T-cell (primary cell): ENCODE measurements around the gene HSPA4. TPM values are rescaled to one million over a fixed set of nuclear protein-coding genes. Genes with fewer than 3 reads are reported as not detected.
A peak's percentile ranks its signal among the peaks of the same experiment; 100 is the strongest.
"Not testable (repeated sequence)": the region's sequence is repeated elsewhere in the genome, so short reads cannot be mapped to it uniquely, and the experiment has no call there.

ENCODE experiments used
- ATAC-seq, 4 experiments: fragments of 200-7000 bp in 3 of 4; fragments of 150-1000 bp in 1 of 4; cut with Tn5 transposase; replicated peaks in 1 of 4; 1 replicate in 3 of 4; 2 replicates in 1 of 4; pipeline ENCODE4 v1.10.0; 2021; ENCODE audit warnings: moderate library complexity in 3 of 4, mild to moderate bottlenecking in 2 of 4, moderate number of reproducible peaks in 1 of 4
- CTCF ChIA-PET, 2 donors: fragments of 300-600 bp; sonication (Branson Sonifier 250); formaldehyde crosslinking; loops; one replicate each; lab custom pipeline; 2022; ENCODE audit warnings: antibody characterized with exemption in 2 of 2; lab: Charles Lee
- POLR2A ChIA-PET, 2 donors: fragments of 300-600 bp; sonication (Branson Sonifier 250); formaldehyde crosslinking; loops; one replicate each; lab custom pipeline; 2022; ENCODE audit warnings: antibody characterized with exemption in 2 of 2; lab: Charles Lee
- DNase-seq, 35 experiments: peaks; one replicate each; pipeline versions ENCODE4 v3.0.0 to v3.0.0-alpha.2; 2013 to 2023
- H3K27ac ChIP-seq: one replicate; pipeline ENCODE4 v1.5.1; 2013; ENCODE audit warnings: low read length
- H3K27me3 ChIP-seq, 2 experiments: replicated peaks in 1 of 2; 1 replicate in 1 of 2; 2 replicates in 1 of 2; pipeline versions ENCODE4 v1.6.1 to v1.7.0; 2013; ENCODE audit warnings: low read length in 1 of 2, mixed read lengths in 1 of 2; ENCODE audit not compliant: control insufficient read depth in 2 of 2, insufficient read depth in 2 of 2; ENCODE audit errors: extremely low read depth in 1 of 2
- H3K36me3 ChIP-seq, 2 donors: 1 replicate in 1 of 2; 2 replicates in 1 of 2; pipeline versions ENCODE4 v1.6.1 to v1.7.0; 2013; ENCODE audit warnings: low read length in 1 of 2; ENCODE audit not compliant: control insufficient read depth in 2 of 2, insufficient read depth in 1 of 2; ENCODE audit errors: extremely low read depth in 1 of 2
- H3K4me1 ChIP-seq, 2 experiments: 1 replicate in 1 of 2; 2 replicates in 1 of 2; pipeline versions ENCODE4 v1.6.1 to v1.7.0; 2013; ENCODE audit warnings: low read length in 2 of 2, mixed read lengths in 1 of 2; ENCODE audit not compliant: insufficient read depth in 2 of 2, control insufficient read depth in 1 of 2; ENCODE audit errors: extremely low read depth in 1 of 2
- H3K4me3 ChIP-seq, 2 donors: 1 replicate in 1 of 2; 2 replicates in 1 of 2; pipeline versions ENCODE4 v1.5.1 to v1.7.0; 2013; ENCODE audit warnings: mild to moderate bottlenecking in 2 of 2, low read length in 1 of 2, moderate library complexity in 1 of 2; ENCODE audit not compliant: control insufficient read depth in 1 of 2; ENCODE audit errors: extremely low read depth in 1 of 2
- H3K9me3 ChIP-seq: 2 replicates; pipeline ENCODE4 v1.7.0; 2013
- H3K27ac Mint-ChIP-seq, 2 donors: one replicate each; pipeline ENCODE4 v1.8.0; 2020 to 2021; ENCODE audit warnings: mild to moderate bottlenecking in 2 of 2, mixed read lengths in 2 of 2
- H3K27me3 Mint-ChIP-seq, 2 donors: one replicate each; pipeline ENCODE4 v1.8.0; 2021 to 2022; ENCODE audit warnings: mixed read lengths in 2 of 2
- H3K36me3 Mint-ChIP-seq: one replicate; pipeline ENCODE4 v1.8.0; 2021; ENCODE audit warnings: mixed read lengths
- H3K4me1 Mint-ChIP-seq, 3 donors: one replicate each; pipeline ENCODE4 v1.8.0; 2020 to 2022; ENCODE audit warnings: mixed read lengths in 3 of 3, mild to moderate bottlenecking in 1 of 3
- H3K4me3 Mint-ChIP-seq, 3 donors: one replicate each; pipeline ENCODE4 v1.8.0; 2020 to 2022; ENCODE audit warnings: mild to moderate bottlenecking in 3 of 3, mixed read lengths in 3 of 3, moderate library complexity in 3 of 3
- H3K9me3 Mint-ChIP-seq, 3 donors: one replicate each; pipeline ENCODE4 v1.8.0; 2020 to 2022; ENCODE audit warnings: mixed read lengths in 3 of 3
- WGBS: methylation state at CpG from one replicate; pipeline ENCODE4 v1.1.5; 2013; ENCODE audit warnings: missing lambda C conversion rate; ENCODE audit not compliant: insufficient coverage; 5-methylcytosine and 5-hydroxymethylcytosine counted together
- total RNA-seq, 35 experiments: library from RNA in 6 of 35; stranded (reverse) in 6 of 35; fragments of 120-200 nt in 1 of 35; gene quantifications; one replicate each; pipeline versions ENCODE4 v1.2.1 to v1.2.4 and lab custom pipeline; 2013 to 2026

Gene HSPA4
- total RNA-seq (10 to 100 TPM; 47.0 to 55.3 (median 48.1) TPM), total RNA-seq (lab: John Stamatoyannopoulos, UW) (69.8 to 590 (median 123) reads per million in 29 experiments)
- 70.0 TPM for total RNA-seq (2013)

GRCh38 chr5:133051542-133052316 lies at the start of gene HSPA4:
Gene HSPA4, plus strand, starts transcription at chr5:133052013. Its CDS starts 238 bp downstream, at chr5:133052251.
- H3K27me3 Mint-ChIP-seq: no peaks in the 10 kb centered on the region
- H3K9me3 Mint-ChIP-seq: no peaks in the 10 kb centered on the region
- Histone ChIP-seq H3K36me3 (no peaks in the 10 kb centered on the region), H3K4me1 (peaks cover 20 to 44% of the 10 kb centered on the region in 2 experiments), H3K27me3 (peaks cover 0 to 3% of the 10 kb centered on the region in 2 experiments), H3K9me3 (no peaks in the 10 kb centered on the region), H3K27ac (peak within 1 kb of the TSS; percentile 100), H3K4me3 (peak within 1 kb of the TSS; percentile 79 to 89)
- H3K27ac Mint-ChIP-seq: peak within 1 kb of the TSS; percentile 98 to 100
- ChIA-PET CTCF (interaction anchor here (0.5 to 0.7 kb wide), 2 partner anchors 62 to 1398 kb away, joined by 3 read pairs; no protein-coding TSS in a partner anchor), POLR2A (interaction anchor here (0.6 to 1.7 kb wide), 13 partner anchors 15 to 1230 kb away, joined by 3 to 12 read pairs (median 4); partner anchors contain the start of genes AFF4 (in 1 of the 2), PPP2CA (in 1 of the 2) and ZCCHC10 (in 1 of the 2))
- peaks cover 58 to 63% (median 61%) of the 10 kb centered on the region in 3 donors for H3K4me1 Mint-ChIP-seq
- peak within 1 kb of the TSS; percentile 95 to 97 (median 96) for H3K4me3 Mint-ChIP-seq
- DNase-seq (peak; percentile 92 to 100 (median 97)), ATAC-seq (peak; percentile 87 to 89 (median 88))
- WGBS: under 1% methylated on average over 68 of the region's 68 CpGs
- no peaks in the 10 kb centered on the region for H3K36me3 Mint-ChIP-seq

GRCh38 chr5:133006653-133007052 lies 45.2 kb upstream of the HSPA4 start:
- no peak for ATAC-seq
- ChIA-PET CTCF (no interaction called here), POLR2A (no interaction called here)

DNA sequence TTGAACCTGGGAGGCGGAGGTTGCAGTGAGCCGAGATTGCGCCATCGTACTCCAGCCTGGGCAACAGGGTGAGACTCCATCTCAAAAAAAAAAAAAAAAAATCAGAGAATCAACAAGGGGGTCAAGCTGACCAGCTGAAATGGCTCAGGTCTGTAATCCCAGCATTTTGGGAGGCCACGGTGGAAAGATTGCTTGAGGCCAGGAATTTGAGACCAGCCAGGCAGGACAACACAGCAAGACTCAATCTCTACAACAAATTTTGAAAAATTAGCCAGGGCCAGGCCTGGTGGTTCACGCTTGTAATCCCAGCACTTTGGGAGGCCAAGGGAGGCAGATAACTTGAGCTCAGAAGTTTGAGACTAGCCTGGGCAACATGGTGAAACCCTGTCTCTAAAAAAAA lies 43.4 kb upstream of the HSPA4 start:
- H3K27me3 Mint-ChIP-seq, ATAC-seq, H3K27me3 ChIP-seq, H3K9me3 Mint-ChIP-seq, H3K4me3 ChIP-seq, H3K27ac ChIP-seq, H3K4me3 Mint-ChIP-seq, DNase-seq, CTCF ChIA-PET, H3K27ac Mint-ChIP-seq, H3K9me3 ChIP-seq, H3K4me1 ChIP-seq, H3K4me1 Mint-ChIP-seq: not testable (repeated sequence)
- H3K36me3 ChIP-seq: peaks cover 0 to 17% of the 10 kb centered on the region in 2 donors
- H3K36me3 Mint-ChIP-seq: peaks cover 17% of the 10 kb centered on the region
- POLR2A ChIA-PET: interaction anchor here (0.7 kb wide), 2 partner anchors 10 to 118 kb away, joined by 4 to 6 read pairs; no protein-coding TSS in a partner anchor
- WGBS: 75% methylated on average over 4 of the region's 6 CpGs

More at GRCh38 chr5:133006653-133007052, 45.2 kb upstream of the HSPA4 start:
- Mint-ChIP-seq H3K36me3 (peaks cover 23% of the 10 kb centered on the region), H3K9me3 (no peaks in the 10 kb centered on the region), H3K27me3 (no peaks in the 10 kb centered on the region), H3K4me3 (no peak overlapping the region), H3K27ac (no peak overlapping the region), H3K4me1 (peaks cover 0 to 3% (median 0%) of the 10 kb centered on the region in 3 donors)
- Histone ChIP-seq H3K27me3 (no peaks in the 10 kb centered on the region), H3K4me1 (no peaks in the 10 kb centered on the region), H3K4me3 (no peak overlapping the region), H3K9me3 (no peaks in the 10 kb centered on the region), H3K27ac (no peak overlapping the region), H3K36me3 (peaks cover 0 to 26% of the 10 kb centered on the region in 2 donors)
- DNase-seq: no peak
- whole genome bisulfite sequencing: no CpG with 5 or more reads among the region's 1 CpG

DNA sequence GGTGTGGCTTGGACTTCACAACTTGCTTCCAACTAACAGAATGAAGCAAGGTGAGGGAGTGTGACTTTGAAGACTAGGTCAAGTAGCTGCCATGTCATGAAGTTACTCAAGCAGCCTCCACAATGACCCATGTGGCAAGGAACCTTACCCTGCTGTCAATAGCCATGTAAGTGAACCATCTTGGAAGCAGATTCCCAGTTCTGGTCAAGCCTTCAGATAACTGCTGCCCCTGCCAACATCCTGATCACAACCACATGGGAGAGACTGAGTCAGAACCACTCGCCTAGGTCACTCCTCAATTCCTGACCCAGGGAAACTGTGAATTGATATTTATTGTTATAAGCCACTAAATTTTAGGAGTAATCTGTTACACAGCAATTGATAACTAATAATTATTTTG lies 36.3 kb upstream of the HSPA4 start:
- ChIA-PET POLR2A (interaction anchor here (0.6 to 1.0 kb wide), 2 partner anchors 10 to 202 kb away, joined by 3 read pairs; no protein-coding TSS in a partner anchor), CTCF (interaction anchor here in 1 of 2 donors (0.5 kb wide), 1 partner anchor 1560 kb away, joined by 3 read pairs; no protein-coding TSS in a partner anchor)
- Mint-ChIP-seq H3K9me3 (no peaks in the 10 kb centered on the region), H3K4me1 (peaks cover 0 to 8% (median 7%) of the 10 kb centered on the region in 3 donors), H3K4me3 (no peak overlapping the region), H3K36me3 (peaks cover 28% of the 10 kb centered on the region), H3K27ac (no peak overlapping the region), H3K27me3 (no peaks in the 10 kb centered on the region)
- Histone ChIP-seq H3K36me3 (peaks cover 15 to 38% of the 10 kb centered on the region in 2 donors), H3K9me3 (no peaks in the 10 kb centered on the region), H3K27ac (no peak overlapping the region), H3K4me1 (no peaks in the 10 kb centered on the region), H3K4me3 (no peak overlapping the region), H3K27me3 (no peaks in the 10 kb centered on the region)
- ATAC-seq: no peak
- DNase-seq: no peak
- WGBS: no CpG with 5 or more reads among the region's 1 CpG

DNA sequence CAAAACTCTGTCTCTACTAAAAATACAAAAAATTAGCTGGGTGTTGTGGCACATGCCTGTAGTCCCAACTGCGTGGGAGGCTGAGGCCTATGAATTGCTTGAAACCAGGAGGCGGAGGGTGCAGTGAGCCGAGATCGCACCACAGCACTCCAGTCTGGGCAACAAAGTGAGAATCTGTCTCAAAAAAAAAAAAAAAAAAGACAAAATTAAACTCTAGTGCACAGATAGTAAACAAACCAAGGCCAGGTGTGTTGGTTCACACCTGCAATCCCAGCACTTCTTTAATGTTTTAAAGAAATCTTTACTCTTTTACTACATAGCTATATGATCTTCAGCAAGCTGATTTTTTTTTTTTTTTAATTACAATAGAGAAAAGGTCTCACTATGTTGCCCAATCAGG lies 33.8 kb upstream of the HSPA4 start:
- 83% methylated on average over 4 of the region's 4 CpGs for whole genome bisulfite sequencing
- no peaks in the 10 kb centered on the region for H3K27me3 Mint-ChIP-seq
- CTCF ChIA-PET: interaction anchor here in 1 of 2 donors (0.9 kb wide), 1 partner anchor 12 kb away, joined by 3 read pairs; no protein-coding TSS in a partner anchor
- peaks cover 31% of the 10 kb centered on the region for H3K36me3 Mint-ChIP-seq
- Histone ChIP-seq H3K9me3 (no peaks in the 10 kb centered on the region), H3K27me3 (no peaks in the 10 kb centered on the region), H3K27ac (no peak overlapping the region), H3K4me3 (no peak overlapping the region), H3K36me3 (peaks cover 15 to 39% of the 10 kb centered on the region in 2 donors), H3K4me1 (no peaks in the 10 kb centered on the region)
- no peaks in the 10 kb centered on the region for H3K9me3 Mint-ChIP-seq
- DNase-seq (no peak), ATAC-seq (no peak)
- POLR2A ChIA-PET: interaction anchor here (0.5 to 0.6 kb wide), 2 partner anchors 10 to 1015 kb away, joined by 3 to 6 read pairs; no protein-coding TSS in a partner anchor
- H3K4me1 Mint-ChIP-seq: peaks cover 2 to 13% (median 7%) of the 10 kb centered on the region in 3 donors
- no peak overlapping the region for H3K4me3 Mint-ChIP-seq
- H3K27ac Mint-ChIP-seq: no peak overlapping the region

DNA sequence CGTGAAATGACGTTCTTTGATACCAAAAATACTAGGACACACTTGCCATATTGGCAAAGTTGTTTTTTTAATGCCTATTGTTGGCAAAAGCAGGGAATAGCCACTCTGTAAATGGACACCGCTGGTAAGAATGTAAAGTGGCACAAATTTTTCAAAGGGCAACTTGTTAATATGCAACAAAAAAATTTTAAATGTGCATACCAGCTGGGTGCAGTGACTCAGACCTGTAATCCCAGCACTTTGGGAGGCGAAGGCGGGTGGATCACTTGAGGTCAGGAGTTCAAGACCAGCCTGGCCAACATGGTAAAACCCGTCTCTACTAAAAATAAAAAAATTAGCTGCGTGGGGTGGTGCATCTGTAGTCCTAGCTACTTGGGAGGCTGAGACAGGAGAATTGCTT lies 32.3 kb upstream of the HSPA4 start:
- POLR2A ChIA-PET: interaction anchor here (0.6 to 0.7 kb wide), 2 partner anchors 11 to 158 kb away, joined by 4 to 5 read pairs; no protein-coding TSS in a partner anchor
- H3K4me3 Mint-ChIP-seq, H3K27me3 ChIP-seq, H3K27ac Mint-ChIP-seq, DNase-seq, H3K4me1 ChIP-seq, H3K9me3 Mint-ChIP-seq, H3K4me3 ChIP-seq, H3K27me3 Mint-ChIP-seq, H3K27ac ChIP-seq, ATAC-seq, H3K9me3 ChIP-seq: not testable (repeated sequence)
- peaks cover 31% of the 10 kb centered on the region for H3K36me3 Mint-ChIP-seq
- H3K36me3 ChIP-seq: peaks cover 15 to 41% of the 10 kb centered on the region in 2 donors
- 95% methylated on average over 3 of the region's 7 CpGs for WGBS
- CTCF ChIA-PET: interaction anchor here (0.6 kb wide), 2 partner anchors 8 to 34 kb away, joined by 3 to 4 read pairs; no protein-coding TSS in a partner anchor
- peaks cover 9 to 20% (median 14%) of the 10 kb centered on the region in 3 donors for H3K4me1 Mint-ChIP-seq
